ENCODE results near the gene ECE1. TPM values are rescaled to one million over a fixed set of nuclear protein-coding genes. Genes with fewer than 3 reads are reported as not detected.

The ECE1 gene
- polyA plus RNA-seq, 3 donors from 2014 or later: 3.3 to 24.7 (median 4.3) TPM

DNA sequence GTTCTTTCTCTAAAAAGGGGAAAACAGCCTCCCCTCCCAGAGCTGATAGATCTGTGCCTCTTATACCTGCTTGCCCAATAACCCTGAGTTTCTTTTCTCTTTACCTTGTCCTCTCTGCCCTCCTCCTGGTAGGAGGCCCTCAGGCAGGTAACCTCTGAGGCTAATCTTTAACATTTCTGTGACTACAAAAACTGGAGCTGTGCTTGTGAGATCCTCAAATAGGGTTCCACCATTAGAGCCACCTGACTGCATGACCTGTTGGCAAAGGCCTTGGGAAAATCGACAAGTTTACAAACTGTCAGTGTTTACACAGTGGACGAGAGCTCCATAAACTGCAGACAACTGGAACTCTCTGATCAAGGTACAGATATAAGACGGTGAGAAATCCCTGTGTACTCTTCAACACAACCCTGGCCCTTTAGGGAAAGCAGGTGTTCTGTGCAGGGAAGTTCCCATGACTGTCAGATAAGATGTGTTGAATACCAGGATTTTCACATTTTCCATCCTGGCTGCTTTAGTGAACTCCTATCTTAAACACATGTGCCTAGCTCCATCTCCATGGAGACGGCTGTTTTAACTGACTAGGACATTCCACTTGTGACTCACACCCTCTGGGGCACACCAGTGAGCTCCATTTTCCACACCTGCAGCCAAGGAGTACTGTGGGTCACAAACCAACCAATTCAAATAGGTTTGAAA lies 38.3 kb downstream of the ECE1 start:
- peaks cover 3 to 8% of the 10 kb centered on the region in 2 donors for H3K4me1 Mint-ChIP-seq

DNA sequence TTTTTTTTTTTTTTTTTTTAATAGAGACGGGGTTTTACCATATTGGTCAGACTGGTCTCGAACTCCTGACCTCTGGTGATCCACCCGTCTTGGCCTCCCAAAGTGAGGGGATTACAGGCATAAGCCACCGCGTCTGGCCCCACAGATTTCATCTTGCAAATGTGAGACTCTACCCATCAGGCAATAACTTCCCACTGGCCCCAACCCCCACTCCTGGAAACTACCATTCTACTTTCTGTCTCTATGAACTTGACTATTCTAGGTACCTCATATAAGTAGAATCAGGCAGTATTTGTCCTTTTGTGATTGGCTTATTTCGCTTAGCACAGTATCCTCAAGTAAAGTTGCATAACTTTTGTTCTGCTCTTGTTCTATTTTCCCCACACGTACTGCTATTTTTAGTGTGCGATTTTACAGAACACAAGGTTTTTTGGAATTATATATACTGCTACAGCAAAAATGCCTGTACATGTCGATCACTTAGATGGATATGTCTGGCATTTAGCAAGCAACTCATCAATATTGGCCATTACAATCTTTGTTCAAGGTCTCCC lies 40.2 kb downstream of the ECE1 start:
- peaks cover 0 to 4% (median 0%) of the 10 kb centered on the region in 3 donors for H3K27me3 Mint-ChIP-seq (ENCODE audit: low read depth in 3 of 3)
- peaks cover 7 to 35% (median 19%) of the 10 kb centered on the region in 3 donors for H3K36me3 Mint-ChIP-seq
- no peaks in the 10 kb centered on the region for H3K9me3 Mint-ChIP-seq
- no peak overlapping the region for H3K27ac Mint-ChIP-seq
- H3K4me3 Mint-ChIP-seq: no peak overlapping the region
- H3K4me1 Mint-ChIP-seq: peaks cover 0 to 2% of the 10 kb centered on the region in 2 donors
- DNase-seq: no peak

More for the DNA sequence above, 38.3 kb downstream of the ECE1 start:
- H3K4me3 Mint-ChIP-seq: no peak overlapping the region
- peak overlapping the region in 1 of 6 donors; percentile 42 for H3K27ac Mint-ChIP-seq
- DNase-seq: no peak
- H3K9me3 Mint-ChIP-seq: no peaks in the 10 kb centered on the region
- peaks cover 8 to 35% (median 19%) of the 10 kb centered on the region in 3 donors for H3K36me3 Mint-ChIP-seq
- peaks cover 0 to 4% (median 0%) of the 10 kb centered on the region in 3 donors for H3K27me3 Mint-ChIP-seq (ENCODE audit: low read depth in 3 of 3)

DNA sequence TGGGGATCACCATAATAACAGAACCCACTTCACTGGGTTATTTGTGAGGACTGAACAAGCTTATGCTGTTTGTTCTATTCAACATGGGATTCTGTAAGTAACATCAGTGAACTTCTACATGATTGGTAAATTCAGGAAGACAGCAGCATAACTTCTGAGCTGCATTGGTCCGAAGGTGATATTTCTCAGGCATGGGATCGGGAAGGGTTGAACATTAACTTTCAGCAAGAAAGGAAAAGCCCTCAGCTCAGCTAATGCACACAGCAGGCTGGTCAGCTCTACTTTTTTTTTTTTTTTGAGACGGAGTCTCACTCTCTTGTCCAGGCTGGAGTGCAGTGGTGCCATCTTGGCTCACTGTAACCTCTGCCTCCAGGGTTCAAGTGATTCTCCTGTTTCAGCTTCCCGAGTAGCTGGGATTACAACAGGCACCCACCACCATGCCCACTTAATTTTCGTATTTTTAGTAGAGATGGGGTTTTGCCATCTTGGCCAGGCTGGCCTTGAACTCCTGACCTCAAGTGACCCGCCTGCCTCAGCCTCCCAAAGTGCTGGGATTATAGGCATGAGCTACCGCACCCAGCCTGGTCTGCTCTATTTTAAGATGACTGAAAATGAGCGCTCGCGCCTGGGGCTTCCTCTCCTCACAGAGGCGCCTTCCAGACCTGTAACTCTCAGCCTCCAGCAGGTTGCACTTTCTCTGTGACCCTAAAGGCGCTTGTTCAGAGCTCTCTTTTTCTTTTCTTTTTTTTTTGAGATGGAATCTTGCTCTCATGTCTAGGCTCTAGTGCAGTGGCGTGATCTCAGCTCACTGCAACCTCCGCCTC lies 42.2 kb downstream of the ECE1 start:
- Mint-ChIP-seq H3K27ac (no peak overlapping the region), H3K4me3 (no peak overlapping the region), H3K9me3 (no peaks in the 10 kb centered on the region), H3K36me3 (peaks cover 7 to 42% (median 22%) of the 10 kb centered on the region in 3 donors), H3K27me3 (ENCODE audit: low read depth in 3 of 3) (peaks cover 0 to 2% (median 0%) of the 10 kb centered on the region in 3 donors), H3K4me1 (no peaks in the 10 kb centered on the region)
- no peak for DNase-seq

DNA sequence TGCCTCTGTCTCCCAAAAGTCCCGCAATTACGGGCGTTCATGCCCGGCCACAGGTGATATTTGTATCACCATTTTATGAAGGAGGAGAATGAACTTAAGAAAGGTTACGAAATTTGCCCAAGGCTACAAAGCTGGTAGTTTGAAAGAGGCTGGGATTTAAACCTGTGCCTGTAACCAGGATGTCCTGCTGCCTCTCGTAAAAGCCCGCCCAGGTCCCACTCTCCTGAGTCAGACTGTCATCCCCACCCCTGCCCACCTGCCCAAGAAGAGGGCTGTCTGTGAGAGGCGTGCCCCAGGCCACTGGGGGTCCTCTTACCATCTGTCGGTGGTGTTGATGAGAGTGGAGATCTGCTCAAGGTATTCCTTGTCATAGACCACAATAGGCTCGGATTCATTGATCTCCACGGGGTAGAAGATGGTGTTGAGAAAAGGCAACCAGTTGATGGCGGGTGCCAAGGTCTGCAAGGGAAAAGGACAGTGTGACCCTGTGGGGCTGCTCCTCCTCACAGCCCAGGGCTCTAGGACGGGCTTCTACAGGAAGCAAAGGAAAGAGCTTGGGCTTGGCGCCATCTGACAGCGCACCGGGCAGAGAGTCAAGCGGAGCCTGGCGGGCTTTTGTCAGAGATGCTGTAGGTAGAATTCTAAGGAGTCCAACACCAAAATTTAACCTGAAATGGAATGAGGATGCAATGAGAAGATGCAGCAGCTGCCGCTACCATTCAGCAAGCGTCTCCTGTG lies 43.2 kb downstream of the ECE1 start:
- no peak overlapping the region for H3K4me3 Mint-ChIP-seq
- H3K9me3 Mint-ChIP-seq: no peaks in the 10 kb centered on the region
- no peak overlapping the region for H3K27ac Mint-ChIP-seq
- no peaks in the 10 kb centered on the region for H3K4me1 Mint-ChIP-seq
- H3K27me3 Mint-ChIP-seq (ENCODE audit: low read depth in 3 of 3): peaks cover 0 to 2% (median 0%) of the 10 kb centered on the region in 3 donors
- H3K36me3 Mint-ChIP-seq: peaks cover 7 to 37% (median 19%) of the 10 kb centered on the region in 3 donors
- no peak for DNase-seq

DNA sequence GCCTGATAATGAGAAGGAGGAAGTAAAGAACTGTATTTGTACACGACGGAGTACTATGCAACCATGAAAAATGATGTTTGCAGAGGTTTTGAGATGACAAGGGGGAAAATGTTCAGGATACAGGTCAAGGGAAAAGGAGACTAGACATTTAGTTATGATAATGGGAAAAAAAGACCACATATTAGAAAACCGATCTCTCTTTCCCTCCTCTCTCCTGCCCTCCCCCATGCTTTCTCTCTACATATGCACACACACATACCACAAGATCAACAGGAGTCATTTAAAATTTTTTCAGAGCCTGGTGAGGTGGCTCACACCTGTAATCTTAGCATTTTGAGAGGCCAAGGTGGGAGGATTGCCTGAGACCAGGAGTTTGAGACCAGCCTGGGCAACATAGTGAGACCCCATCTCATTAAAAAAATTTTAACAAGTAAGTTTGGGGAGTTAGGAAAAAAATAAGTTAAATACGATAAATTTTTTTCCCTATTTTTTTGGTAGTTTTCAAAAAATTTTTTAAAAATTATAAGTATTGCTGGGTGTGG lies 44.5 kb downstream of the ECE1 start:
- no peaks in the 10 kb centered on the region for H3K9me3 Mint-ChIP-seq
- no peak overlapping the region for H3K4me3 Mint-ChIP-seq
- H3K36me3 Mint-ChIP-seq: peaks cover 7 to 38% (median 19%) of the 10 kb centered on the region in 3 donors
- DNase-seq: no peak
- no peak overlapping the region for H3K27ac Mint-ChIP-seq
- H3K4me1 Mint-ChIP-seq: no peaks in the 10 kb centered on the region
- H3K27me3 Mint-ChIP-seq (ENCODE audit: low read depth in 3 of 3): peaks cover 0 to 2% (median 1%) of the 10 kb centered on the region in 3 donors

DNA sequence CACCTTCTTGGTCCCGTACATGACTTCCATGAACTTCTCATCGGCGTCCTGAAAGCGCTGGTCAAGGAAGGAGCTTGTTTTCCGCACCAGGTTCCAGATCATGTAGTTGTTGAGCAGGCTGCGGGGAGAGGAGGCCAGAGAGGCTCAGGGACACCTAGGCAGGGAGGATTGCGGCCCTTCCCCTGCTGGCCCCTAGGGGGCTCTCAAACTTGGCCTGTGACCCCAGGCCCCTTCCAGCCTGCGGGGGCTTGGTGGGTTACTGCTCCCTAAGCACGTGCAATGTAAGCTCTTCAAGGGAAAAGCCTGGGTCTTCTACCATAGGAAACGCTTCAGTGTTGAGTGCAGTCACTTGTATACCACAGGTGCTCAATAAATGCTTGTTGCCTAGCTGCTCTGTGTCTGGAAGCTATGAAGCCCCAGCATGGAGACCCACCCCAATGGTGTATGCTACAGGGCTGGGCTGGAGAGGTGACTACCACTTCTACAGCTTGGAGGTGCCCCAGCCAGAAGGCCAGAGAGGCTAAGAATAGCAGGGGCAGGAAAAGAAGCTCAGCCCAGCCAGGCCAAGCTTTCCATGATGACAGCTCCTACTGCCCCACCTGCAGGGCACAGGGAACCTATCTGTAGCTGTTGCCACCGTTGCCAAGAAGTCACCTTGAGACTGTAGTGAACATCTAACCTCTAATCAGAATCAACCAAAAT lies 45.1 kb downstream of the ECE1 start:
- no peaks in the 10 kb centered on the region for H3K9me3 Mint-ChIP-seq
- H3K27ac Mint-ChIP-seq: no peak overlapping the region
- H3K4me1 Mint-ChIP-seq: no peaks in the 10 kb centered on the region
- no peak for DNase-seq
- H3K36me3 Mint-ChIP-seq: peaks cover 7 to 38% (median 19%) of the 10 kb centered on the region in 3 donors
- H3K4me3 Mint-ChIP-seq: no peak overlapping the region
- H3K27me3 Mint-ChIP-seq (ENCODE audit: low read depth in 3 of 3): peaks cover 0 to 2% (median 2%) of the 10 kb centered on the region in 3 donors

DNA sequence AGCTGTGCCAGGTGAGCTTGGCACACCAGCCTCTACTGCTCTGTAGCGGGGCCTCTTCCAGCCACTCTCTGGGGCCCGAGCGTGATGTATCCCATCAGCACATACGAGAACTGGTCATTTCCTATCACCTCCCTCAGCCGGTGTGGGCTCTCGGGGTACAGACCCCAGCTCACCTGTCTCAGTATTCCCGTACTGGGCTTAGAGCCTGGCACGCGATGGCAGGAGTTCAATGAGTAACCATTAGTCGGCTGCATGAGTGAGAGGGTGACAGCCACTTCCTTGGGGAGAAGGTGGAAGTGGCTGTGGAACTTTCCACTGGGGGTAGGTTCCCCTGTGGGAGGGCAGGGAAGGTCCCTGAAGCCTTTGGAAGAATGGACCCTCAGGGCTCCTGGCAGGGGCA lies 46.1 kb downstream of the ECE1 start:
- H3K27me3 Mint-ChIP-seq (ENCODE audit: low read depth in 3 of 3): peaks cover 0 to 2% (median 0%) of the 10 kb centered on the region in 3 donors
- no peaks in the 10 kb centered on the region for H3K9me3 Mint-ChIP-seq
- no peak for DNase-seq
- H3K36me3 Mint-ChIP-seq: peaks cover 7 to 38% (median 19%) of the 10 kb centered on the region in 3 donors
- H3K4me1 Mint-ChIP-seq: peaks cover 3 to 8% of the 10 kb centered on the region in 2 donors
- H3K4me3 Mint-ChIP-seq: no peak overlapping the region
- no peak overlapping the region for H3K27ac Mint-ChIP-seq

DNA sequence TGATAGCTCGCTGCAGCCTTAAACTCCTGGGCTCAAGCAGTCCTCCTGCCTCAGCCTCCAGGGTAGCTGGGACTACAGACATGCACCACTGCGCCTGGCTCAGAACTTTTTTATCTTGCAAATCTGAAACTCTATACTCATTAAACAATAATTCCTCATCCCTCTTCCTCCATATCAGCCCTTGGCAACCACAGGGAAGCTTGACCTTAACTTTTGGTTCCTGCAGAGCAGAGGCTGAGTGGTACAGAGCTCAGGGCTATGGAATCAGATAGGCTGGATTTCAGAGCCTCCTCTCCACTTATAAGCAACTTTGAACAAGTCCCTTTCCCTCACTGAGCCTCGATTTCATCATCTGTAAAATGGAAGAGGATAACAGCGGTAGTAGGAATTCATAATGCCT lies 47.4 kb downstream of the ECE1 start:
- Mint-ChIP-seq H3K27ac (no peak overlapping the region), H3K36me3 (peaks cover 7 to 39% (median 18%) of the 10 kb centered on the region in 3 donors), H3K4me3 (no peak overlapping the region), H3K4me1 (peaks cover 5 to 10% of the 10 kb centered on the region in 2 donors), H3K9me3 (no peaks in the 10 kb centered on the region), H3K27me3 (ENCODE audit: low read depth in 3 of 3) (peaks cover 0 to 2% (median 0%) of the 10 kb centered on the region in 3 donors)
- no peak for DNase-seq

DNA sequence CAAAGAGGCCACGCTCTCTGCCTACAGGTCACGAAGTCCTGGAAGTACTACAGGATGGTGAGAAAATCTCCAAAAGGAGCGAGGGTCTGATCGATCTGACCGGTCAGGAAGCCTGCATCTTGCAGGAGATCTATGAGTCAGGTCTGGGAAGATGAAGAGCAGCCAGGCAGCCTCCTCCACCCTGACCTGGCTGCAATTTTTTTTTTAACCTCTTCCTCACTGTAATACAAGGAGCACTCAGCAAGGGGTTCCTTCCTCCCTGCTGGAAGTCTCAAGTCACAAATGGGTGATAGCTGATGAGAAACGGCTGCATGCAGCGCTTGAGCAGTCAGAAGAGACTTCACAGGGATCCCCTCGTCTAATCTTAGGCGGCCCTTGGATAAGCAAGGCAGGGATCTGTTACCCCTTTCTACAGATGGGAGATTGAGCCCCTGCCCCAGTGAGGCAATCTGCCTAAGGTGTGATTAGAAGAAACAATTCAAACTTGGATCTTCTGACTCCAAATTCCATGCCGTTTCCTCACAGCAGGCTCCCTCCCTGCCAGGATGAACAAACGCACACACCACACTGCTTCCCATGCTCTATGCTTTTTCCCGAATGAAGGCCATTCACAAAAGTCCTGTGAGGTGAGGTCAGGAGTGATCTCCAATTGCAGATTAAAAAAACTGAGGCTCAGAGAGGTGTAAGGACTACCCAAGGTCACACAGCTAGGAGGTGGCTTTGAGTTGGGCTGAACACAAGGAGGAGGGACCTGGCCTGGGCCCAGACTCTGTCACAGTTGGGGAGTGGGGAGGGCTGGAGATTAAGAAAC lies 48.3 kb downstream of the ECE1 start:
- Mint-ChIP-seq H3K36me3 (peaks cover 10 to 34% (median 13%) of the 10 kb centered on the region in 3 donors), H3K4me1 (peaks cover 5 to 10% of the 10 kb centered on the region in 2 donors), H3K27me3 (ENCODE audit: low read depth in 3 of 3) (peaks cover 0 to 2% (median 2%) of the 10 kb centered on the region in 3 donors), H3K4me3 (no peak overlapping the region), H3K27ac (peak overlapping the region in 1 of 6 donors; percentile 8), H3K9me3 (no peaks in the 10 kb centered on the region)
- no peak for DNase-seq

DNA sequence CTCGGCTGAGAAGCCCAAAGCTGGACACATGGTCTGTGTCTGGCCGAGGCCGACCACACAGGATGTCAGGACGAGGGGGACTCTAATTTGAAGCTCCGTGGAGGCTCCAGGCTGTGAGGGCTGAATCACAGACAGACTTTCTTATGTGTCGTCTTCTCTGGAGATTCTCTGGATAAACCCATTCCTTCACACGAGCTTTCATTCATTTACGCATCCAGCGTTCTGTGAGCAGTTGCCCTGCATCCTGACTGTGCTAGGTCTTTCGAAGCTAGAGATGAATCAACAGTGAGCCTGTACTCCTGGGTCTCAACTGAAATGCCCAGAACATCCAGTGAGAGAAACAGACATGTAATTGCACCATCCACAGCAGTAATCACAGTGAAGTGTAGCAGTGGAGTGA lies 49.6 kb downstream of the ECE1 start:
- H3K4me3 Mint-ChIP-seq: no peak overlapping the region
- H3K9me3 Mint-ChIP-seq: no peaks in the 10 kb centered on the region
- peak overlapping the region in 1 of 6 donors; percentile 34 for H3K27ac Mint-ChIP-seq
- H3K36me3 Mint-ChIP-seq: peaks cover 7 to 33% (median 8%) of the 10 kb centered on the region in 3 donors
- DNase-seq: no peak
- H3K4me1 Mint-ChIP-seq: peaks cover 5 to 10% of the 10 kb centered on the region in 2 donors
- peaks cover 0 to 2% (median 2%) of the 10 kb centered on the region in 3 donors for H3K27me3 Mint-ChIP-seq (ENCODE audit: low read depth in 3 of 3)

DNA sequence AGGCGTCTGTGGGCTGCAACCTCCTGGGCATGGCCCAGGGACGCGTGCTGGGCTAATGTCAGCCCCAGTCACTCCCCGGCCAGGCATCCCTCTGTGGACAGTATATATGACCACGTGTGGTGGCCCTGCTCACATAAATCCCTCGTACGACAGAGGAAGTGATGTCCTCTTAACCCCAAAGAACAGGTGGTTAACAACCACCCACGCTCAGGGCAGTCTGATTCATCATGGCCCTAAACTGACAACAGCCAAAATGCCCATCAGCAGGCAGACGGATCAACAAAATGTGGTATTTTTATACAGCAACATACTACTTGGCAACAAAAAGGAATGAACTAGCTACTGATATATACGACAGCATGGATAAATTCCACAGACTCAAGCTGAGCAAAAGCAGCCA lies 51.0 kb downstream of the ECE1 start:
- peak overlapping the region in 1 of 5 donors; percentile 24 for H3K4me3 Mint-ChIP-seq
- peaks cover 0 to 31% (median 4%) of the 10 kb centered on the region in 3 donors for H3K36me3 Mint-ChIP-seq
- peak overlapping the region in 4 of 6 donors; percentile 13 to 72 (median 48) for H3K27ac Mint-ChIP-seq
- DNase-seq: peak; percentile 38 to 41 (median 39)
- H3K9me3 Mint-ChIP-seq: no peaks in the 10 kb centered on the region
- H3K4me1 Mint-ChIP-seq: peaks cover 5 to 10% of the 10 kb centered on the region in 2 donors
- H3K27me3 Mint-ChIP-seq (ENCODE audit: low read depth in 3 of 3): peaks cover 0 to 5% (median 2%) of the 10 kb centered on the region in 3 donors
